Stomach (tissue), 9 donors: ENCODE results near the gene SGCA. TPM values are rescaled to one million over a fixed set of nuclear protein-coding genes. Genes with fewer than 3 reads are reported as not detected.

Experiments
- DNase-seq, 2 donors: peaks; one replicate each; pipeline versions ENCODE4 v3.0.0 to v3.0.0-alpha.2; 2013 to 2019
- H3K27ac ChIP-seq, 5 donors: fragments of 200-600 bp in 4 of 5; sonication (generic) in 4 of 5; one replicate each; pipeline ENCODE4 v1.5.1; 2013 to 2019; ENCODE audit warnings: mild to moderate bottlenecking in 1 of 5, moderate library complexity in 1 of 5
- H3K27me3 ChIP-seq, 3 donors: fragments of 200-600 bp; sonication (generic); one replicate each; pipeline ENCODE4 v1.5.1; 2017 to 2019; ENCODE audit warnings: mixed run types in 1 of 3
- H3K36me3 ChIP-seq, 4 donors: fragments of 200-600 bp; sonication (generic); 1 replicate in 3 of 4; 2 replicates in 1 of 4; pipeline ENCODE4 v1.5.1; 2016 to 2019
- H3K4me1 ChIP-seq, 4 donors: fragments of 200-600 bp; sonication (generic); one replicate each; pipeline ENCODE4 v1.5.1; 2016 to 2019
- H3K4me3 ChIP-seq, 4 donors: fragments of 200-600 bp; sonication (generic) in 3 of 4; one replicate each; pipeline ENCODE4 v1.5.1; 2016 to 2019; ENCODE audit warnings: mild to moderate bottlenecking in 1 of 4
- H3K9me3 ChIP-seq, 4 donors: fragments of 200-600 bp; sonication (generic); one replicate each; pipeline ENCODE4 v1.5.1; 2016 to 2019
- CTCF ChIP-seq, 7 experiments: fragments of 450-650 bp in 4 of 7; fragments of 200-600 bp in 3 of 7; sonication (generic) in 3 of 7; IDR thresholded peaks; one replicate each; pipeline ENCODE4 v1.5.1; 2016 to 2019; ENCODE audit warnings: antibody characterized with exemption in 7 of 7, control low read depth in 2 of 7, mild to moderate bottlenecking in 1 of 7
- EP300 ChIP-seq: sonication (generic); formaldehyde crosslinking; IDR thresholded peaks from one replicate; pipeline ENCODE4 v1.6.1; 2017; ENCODE audit warnings: antibody characterized with exemption
- POLR2A ChIP-seq, 4 donors: fragments of 450-650 bp; IDR thresholded peaks; one replicate each; pipeline ENCODE4 v1.6.1; 2016; ENCODE audit warnings: antibody characterized with exemption in 4 of 4, control low read depth in 2 of 4, mild to moderate bottlenecking in 1 of 4, moderate library complexity in 1 of 4
- POLR2AphosphoS5 ChIP-seq, 3 donors: sonication (generic); formaldehyde crosslinking; IDR thresholded peaks; one replicate each; pipeline ENCODE4 v1.6.1; 2016; ENCODE audit warnings: antibody characterized with exemption in 3 of 3
- WGBS, 5 donors: extraction: QIAGEN DNeasy Blood & Tissue Kit in 3 of 5; methylation state at CpG; one replicate each; pipeline versions ENCODE4 v1.1.5 to v1.1.7; 2013 to 2018; 5-methylcytosine and 5-hydroxymethylcytosine counted together
- intact Hi-C: fragments of 100-400 bp; cut with DNase I; formaldehyde crosslinking; loops from one replicate; pipeline ENCODE4 v1.15.1; 2023; ENCODE audit warnings: low total_unique reads
- polyA plus RNA-seq, 3 donors: library from polyadenylated mRNA; stranded (reverse); fragments of 200-250 nt; gene quantifications; one replicate each; pipeline ENCODE4 v1.2.3, GENCODE V29; 2013
- total RNA-seq, 5 donors: library from RNA; depleted of rRNA; stranded (reverse); fragments of >200 nt; gene quantifications; one replicate each; pipeline versions ENCODE4 v1.1.0 to v1.2.3, GENCODE V29; 2014 to 2016
- donor health status: healthy with polysubstance abuse.
- donor health status: Bipolar disorder and iron deficiency.
- donor health status: healthy.

SGCA gene
- total and polyA plus RNA-seq, 8 donors = 5.4 to 89.3 (median 15.1) TPM

GRCh38 chr17:50194934-50195865, 29.4 kb downstream of the SGCA start:
- peak overlapping the region in 3 of 5 donors; percentile 60 to 93 (median 92) for H3K27ac ChIP-seq
- H3K36me3 ChIP-seq = peaks cover 76 to 86% (median 80%) of the 10 kb centered on the region in 4 donors
- no peak overlapping the region for H3K4me3 ChIP-seq

GRCh38 chr17:50196036-50196435, 30.2 kb downstream of the SGCA start:
- DNase-seq = no peak
- TF ChIP-seq POLR2AphosphoS5 (IDR thresholded peaks at IDR 0.05) (no peak), EP300 (no peak), POLR2A (IDR thresholded peaks at IDR 0.05) (no peak), CTCF (IDR thresholded peaks at IDR 0.05) (no peak)
- Histone ChIP-seq H3K4me3 (no peak overlapping the region), H3K4me1 (peaks cover 23 to 63% (median 45%) of the 10 kb centered on the region in 4 donors), H3K9me3 (no peaks in the 10 kb centered on the region), H3K36me3 (peaks cover 68 to 77% (median 71%) of the 10 kb centered on the region in 4 donors), H3K27ac (peak overlapping the region in 4 of 5 donors; percentile 27 to 93 (median 76)), H3K27me3 (peaks cover 0 to 15% (median 5%) of the 10 kb centered on the region in 3 donors)
- 56 to 86% (median 73%) methylated on average over 3 to 5 of the region's 5 CpGs for WGBS, 5 donors
- intact Hi-C loops = no loop called here

More at GRCh38 chr17:50194934-50195865, 29.4 kb downstream of the SGCA start:
- intact Hi-C loops = no loop called here
- Histone ChIP-seq H3K4me1 (peaks cover 21 to 55% (median 39%) of the 10 kb centered on the region in 4 donors), H3K27me3 (peaks cover 0 to 11% (median 0%) of the 10 kb centered on the region in 3 donors), H3K9me3 (no peaks in the 10 kb centered on the region)
- TF ChIP-seq POLR2AphosphoS5 (IDR thresholded peaks at IDR 0.05) (no peak), POLR2A (IDR thresholded peaks at IDR 0.05) (no peak)
- no peak for DNase-seq
- WGBS, 5 donors = 80 to 89% (median 86%) methylated on average over 13 to 17 of the region's 17 CpGs

GRCh38 chr17:50196826-50197225, 31.0 kb downstream of the SGCA start:
- H3K4me3 ChIP-seq = peak overlapping the region in 1 of 4 donors; percentile 13
- intact Hi-C loops = no loop called here

GRCh38 chr17:50198026-50198669, 32.3 kb downstream of the SGCA start:
- intact Hi-C loops = no loop called here
- Histone ChIP-seq H3K27me3 (peaks cover 0 to 36% (median 14%) of the 10 kb centered on the region in 3 donors), H3K4me1 (peaks cover 23 to 72% (median 48%) of the 10 kb centered on the region in 4 donors), H3K36me3 (peaks cover 48 to 56% (median 50%) of the 10 kb centered on the region in 4 donors), H3K27ac (peak overlapping the region in 4 of 5 donors; percentile 89 to 93 (median 91)), H3K4me3 (peak overlapping the region in 2 of 4 donors; percentile 1 to 49), H3K9me3 (no peaks in the 10 kb centered on the region)
- WGBS, 5 donors = 15 to 28% (median 22%) methylated on average over 7 of the region's 7 CpGs
- TF ChIP-seq POLR2AphosphoS5 (IDR thresholded peaks at IDR 0.05) = peak in 1 of 3 donors; percentile 17
- no peak for TF ChIP-seq POLR2A (IDR thresholded peaks at IDR 0.05)
- peak in 5 of 7 experiments; percentile 40 to 71 (median 45) for TF ChIP-seq CTCF (IDR thresholded peaks at IDR 0.05)
- TF ChIP-seq EP300 = no peak
- DNase-seq = peak; percentile 73 to 79

More at GRCh38 chr17:50196826-50197225, 31.0 kb downstream of the SGCA start:
- Histone ChIP-seq H3K36me3 (peaks cover 61 to 70% (median 64%) of the 10 kb centered on the region in 4 donors), H3K27me3 (peaks cover 0 to 23% (median 13%) of the 10 kb centered on the region in 3 donors), H3K4me1 (peaks cover 23 to 71% (median 50%) of the 10 kb centered on the region in 4 donors), H3K27ac (peak overlapping the region in 4 of 5 donors; percentile 27 to 93 (median 76)), H3K9me3 (no peaks in the 10 kb centered on the region)
- TF ChIP-seq POLR2AphosphoS5 (IDR thresholded peaks at IDR 0.05) (peak in 1 of 3 donors; percentile 7), POLR2A (IDR thresholded peaks at IDR 0.05) (no peak)
- no peak for DNase-seq
- 58 to 81% (median 73%) methylated on average over 6 of the region's 6 CpGs for WGBS, 5 donors
